ENCODE measurements around the gene SKI.
"Not testable (repeated sequence)": the region's sequence is repeated elsewhere in the genome, so short reads cannot be mapped to it uniquely, and the experiment has no call there.

The SKI gene

DNA sequence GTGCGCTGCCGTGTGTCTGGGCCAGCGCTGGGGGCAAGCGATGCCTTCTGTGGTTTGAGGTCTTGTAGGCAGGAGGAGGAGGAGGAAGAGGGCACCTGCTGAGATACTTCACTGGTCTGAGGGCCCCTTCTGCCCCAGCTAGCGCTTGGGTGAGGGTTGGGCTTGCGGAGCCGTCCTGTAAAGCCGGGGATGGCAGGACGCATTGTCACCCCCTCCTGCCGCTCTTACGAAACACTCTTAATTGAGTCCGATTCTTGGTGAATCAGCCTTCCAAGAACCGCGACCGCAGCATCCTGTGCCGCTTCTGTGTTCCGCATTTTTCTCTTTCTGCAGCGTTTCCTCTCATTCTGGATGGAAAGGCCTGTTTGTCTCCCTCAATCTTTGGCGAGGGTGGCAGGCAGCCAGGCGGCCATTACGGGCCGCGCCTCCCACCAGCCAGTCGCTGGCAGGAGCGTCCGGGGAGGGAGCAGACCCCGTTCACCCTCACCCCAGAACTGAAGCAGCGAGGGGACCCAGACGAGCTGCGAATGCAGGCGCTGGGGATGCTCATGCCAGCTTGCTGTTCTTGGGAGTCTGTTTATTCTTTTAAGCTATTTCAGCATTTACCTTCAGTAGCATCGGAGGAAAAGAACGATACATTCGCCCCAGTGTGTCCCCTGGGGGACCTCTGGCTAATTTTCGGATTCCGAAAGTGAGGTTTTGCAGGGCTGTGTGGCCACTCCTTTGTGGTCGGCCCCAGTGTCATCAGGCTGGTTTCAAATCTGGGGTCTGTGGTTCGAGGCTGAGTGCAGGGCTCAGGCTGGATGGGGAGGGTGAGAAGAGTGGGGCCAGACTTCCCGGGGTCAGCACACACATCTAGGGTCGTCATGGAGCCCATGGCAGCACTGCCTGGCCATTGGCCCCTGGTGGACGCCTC, 62.7 kb downstream of the SKI start:
- TF ChIP-seq CTCF (IDR thresholded peaks at IDR 0.05) = no peak
- DNase-seq (ENCODE audit: low spot score) = peak; percentile 93
- H3K4me3 ChIP-seq = peak overlapping the region; percentile 64
- H3K27ac ChIP-seq = peak overlapping the region; percentile 74 to 80

GRCh38 chr1:2291577-2291976, 63.5 kb downstream of the SKI start:
- no peak for DNase-seq (ENCODE audit: low spot score)
- Histone ChIP-seq H3K4me3 (peak overlapping the region; percentile 64), H3K27ac (peak overlapping the region; percentile 74 to 80)
- no peak for TF ChIP-seq CTCF (IDR thresholded peaks at IDR 0.05)

- no peak overlapping the region for H3K4me3 ChIP-seq
- no peak for TF ChIP-seq CTCF (IDR thresholded peaks at IDR 0.05)
- no peak for DNase-seq (ENCODE audit: low spot score)
- peak overlapping the region in 1 of 2 donors; percentile 80 for H3K27ac ChIP-seq
These were observed 64.8 kb downstream of the SKI start for GRCh38 chr1:2292725-2293450.

GRCh38 chr1:2294033-2294724, 66.1 kb downstream of the SKI start:
- TF ChIP-seq CTCF (IDR thresholded peaks at IDR 0.05) = no peak
- Histone ChIP-seq H3K27ac (peak overlapping the region; percentile 3 to 72), H3K4me3 (peak overlapping the region; percentile 32)

GRCh38 chr1:2294725-2295078, 66.6 kb downstream of the SKI start:
- DNase-seq (ENCODE audit: low spot score) = no peak
- no peak for TF ChIP-seq CTCF (IDR thresholded peaks at IDR 0.05)
- Histone ChIP-seq H3K27ac (peak overlapping the region; percentile 3 to 72), H3K4me3 (peak overlapping the region; percentile 32)

More at GRCh38 chr1:2294033-2294724, 66.1 kb downstream of the SKI start:
- no peak for DNase-seq (ENCODE audit: low spot score)

DNA sequence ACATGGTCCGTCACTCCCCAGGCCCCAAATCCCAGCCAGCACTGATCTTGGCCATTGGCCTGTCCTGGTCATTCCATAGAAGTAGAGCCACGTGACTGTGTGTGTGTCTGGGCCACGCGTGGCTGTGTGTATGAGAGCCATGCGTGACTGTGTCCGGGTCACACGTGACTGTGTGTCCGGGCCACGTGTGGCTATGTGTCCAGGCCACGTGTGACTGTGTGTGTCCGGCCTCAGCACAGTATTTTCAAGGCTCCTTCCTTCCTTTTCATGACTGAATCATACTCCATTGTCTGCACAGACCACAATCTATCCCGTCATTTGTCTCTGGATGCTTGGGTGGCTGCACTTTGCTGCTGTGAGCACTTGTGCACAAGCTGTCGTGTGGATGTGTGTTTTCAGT, 67.4 kb downstream of the SKI start:
- H3K27ac ChIP-seq = no peak overlapping the region
- DNase-seq (ENCODE audit: low spot score) = no peak

DNA sequence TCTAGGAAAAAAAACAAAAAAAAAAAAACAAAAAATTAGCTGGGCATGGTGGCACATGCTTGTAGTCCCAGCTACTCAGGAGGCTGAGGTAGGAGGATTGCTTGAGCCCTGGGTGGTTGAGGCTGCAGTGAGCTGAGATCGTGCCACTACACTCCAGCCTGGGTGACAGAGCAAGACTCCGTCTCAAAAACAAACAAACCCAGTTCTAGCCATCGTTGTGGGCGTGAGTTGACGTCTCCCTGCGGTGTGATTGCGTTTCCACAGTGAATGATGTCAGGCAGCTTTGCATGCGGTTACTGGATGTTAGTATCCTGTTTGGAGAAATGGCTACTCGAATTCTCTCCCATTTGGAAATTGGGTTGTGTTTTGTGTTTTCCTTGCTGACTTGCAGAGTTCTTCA, 68.1 kb downstream of the SKI start:
- not testable (repeated sequence) for H3K4me3 ChIP-seq; H3K27ac ChIP-seq; DNase-seq (ENCODE audit: low spot score)

More for the DNA sequence above, 67.4 kb downstream of the SKI start:
- H3K4me3 ChIP-seq = no peak overlapping the region
- no peak for TF ChIP-seq CTCF (IDR thresholded peaks at IDR 0.05)
